Esophagus muscularis mucosa (tissue), 4 donors: ENCODE measurements around the gene SH3PXD2A. TPM values are rescaled to one million over a fixed set of nuclear protein-coding genes. Genes with fewer than 3 reads are reported as not detected.

Source experiments
- DNase-seq: peaks from one replicate; pipeline ENCODE4 v3.0.0-alpha.2; 2017; ENCODE audit errors: extremely low spot score
- H3K27ac ChIP-seq, 4 donors: fragments of 200-600 bp; sonication (generic); replicated peaks in 1 of 4; 1 replicate in 3 of 4; 2 replicates in 1 of 4; pipeline ENCODE4 v1.5.1; 2016 to 2019; ENCODE audit warnings: mild to moderate bottlenecking in 1 of 4
- H3K27me3 ChIP-seq, 4 donors: fragments of 200-600 bp; sonication (generic); one replicate each; pipeline versions ENCODE4 v1.5.1 to v1.6.0; 2016 to 2019
- H3K36me3 ChIP-seq, 4 donors: fragments of 200-600 bp; sonication (generic); one replicate each; pipeline ENCODE4 v1.5.1; 2016 to 2019
- H3K4me1 ChIP-seq, 4 donors: fragments of 200-600 bp; sonication (generic); one replicate each; pipeline ENCODE4 v1.5.1; 2016 to 2019
- H3K4me3 ChIP-seq, 4 donors: fragments of 200-600 bp; sonication (generic); 1 replicate in 2 of 4; 2 replicates in 2 of 4; pipeline ENCODE4 v1.5.1; 2016 to 2019; ENCODE audit warnings: mild to moderate bottlenecking in 4 of 4, moderate library complexity in 1 of 4
- H3K9me3 ChIP-seq, 4 donors: fragments of 200-600 bp; sonication (generic); 1 replicate in 3 of 4; 2 replicates in 1 of 4; pipeline ENCODE4 v1.5.1; 2016 to 2019
- CTCF ChIP-seq, 3 experiments: fragments of 200-600 bp in 2 of 3; fragments of 450-650 bp in 1 of 3; sonication (generic) in 2 of 3; IDR thresholded peaks; one replicate each; pipeline ENCODE4 v1.5.1; 2017 to 2019; ENCODE audit warnings: antibody characterized with exemption in 3 of 3, mild to moderate bottlenecking in 2 of 3, moderate library complexity in 1 of 3
- EP300 ChIP-seq: sonication (generic); formaldehyde crosslinking; IDR thresholded peaks from one replicate; pipeline ENCODE4 v1.6.1; 2017; ENCODE audit warnings: antibody characterized with exemption
- POLR2A ChIP-seq: fragments of 450-650 bp; IDR thresholded peaks from one replicate; pipeline ENCODE4 v1.6.1; 2017; ENCODE audit warnings: antibody characterized with exemption, moderate library complexity, mild to moderate bottlenecking, low read depth
- POLR2AphosphoS5 ChIP-seq, 2 donors: sonication (generic); formaldehyde crosslinking; IDR thresholded peaks; one replicate each; pipeline ENCODE4 v1.6.1; 2017; ENCODE audit warnings: antibody characterized with exemption in 2 of 2
- WGBS: methylation state at CpG from one replicate; pipeline ENCODE4 v1.1.5; 2018; 5-methylcytosine and 5-hydroxymethylcytosine counted together
- intact Hi-C: fragments of 100-400 bp; cut with DNase I; formaldehyde crosslinking; loops from one replicate; pipeline ENCODE4 v1.15.1; 2023
- total RNA-seq, 4 donors: library from RNA; depleted of rRNA; stranded (reverse); fragments of >200 nt; gene quantifications; one replicate each; pipeline versions ENCODE4 v1.1.0 to v1.2.1, GENCODE V29; 2016

The SH3PXD2A gene
- total RNA-seq, 4 donors from 2014 or later: 30.5 to 69.3 (median 40.0) TPM

DNA sequence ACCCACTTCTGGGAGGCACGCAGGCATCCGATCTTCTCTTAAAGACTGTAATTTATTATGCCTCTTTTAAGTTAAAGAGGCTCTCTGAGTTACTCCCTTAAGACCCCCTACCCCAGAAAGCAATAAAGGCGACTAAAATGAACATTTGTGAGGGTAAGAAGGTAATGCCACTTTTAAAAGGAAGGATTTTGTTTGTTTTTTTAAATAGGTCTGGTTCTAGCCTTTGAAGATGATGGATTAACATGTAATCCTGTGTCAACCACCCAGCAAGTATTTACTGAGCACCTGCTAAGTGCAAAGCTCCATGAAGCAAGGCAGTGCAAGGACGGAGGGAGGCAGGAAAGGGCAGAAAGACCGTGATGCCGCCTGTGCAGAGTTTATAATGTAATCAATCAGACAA lies 26.1 kb downstream of the SH3PXD2A start:
- no peaks in the 10 kb centered on the region for H3K9me3 ChIP-seq
- peaks cover 18 to 27% (median 21%) of the 10 kb centered on the region in 4 donors for H3K4me1 ChIP-seq
- no peak overlapping the region for H3K27ac ChIP-seq
- no peak for DNase-seq
- intact Hi-C loops: no loop called here
- no peak overlapping the region for H3K4me3 ChIP-seq
- no peaks in the 10 kb centered on the region for H3K27me3 ChIP-seq
- TF ChIP-seq POLR2AphosphoS5 (IDR thresholded peaks at IDR 0.05) (no peak), EP300 (no peak), CTCF (IDR thresholded peaks at IDR 0.05) (no peak), POLR2A (no peak)
- WGBS: 93% methylated on average over 6 of the region's 6 CpGs
- H3K36me3 ChIP-seq: no peaks in the 10 kb centered on the region

DNA sequence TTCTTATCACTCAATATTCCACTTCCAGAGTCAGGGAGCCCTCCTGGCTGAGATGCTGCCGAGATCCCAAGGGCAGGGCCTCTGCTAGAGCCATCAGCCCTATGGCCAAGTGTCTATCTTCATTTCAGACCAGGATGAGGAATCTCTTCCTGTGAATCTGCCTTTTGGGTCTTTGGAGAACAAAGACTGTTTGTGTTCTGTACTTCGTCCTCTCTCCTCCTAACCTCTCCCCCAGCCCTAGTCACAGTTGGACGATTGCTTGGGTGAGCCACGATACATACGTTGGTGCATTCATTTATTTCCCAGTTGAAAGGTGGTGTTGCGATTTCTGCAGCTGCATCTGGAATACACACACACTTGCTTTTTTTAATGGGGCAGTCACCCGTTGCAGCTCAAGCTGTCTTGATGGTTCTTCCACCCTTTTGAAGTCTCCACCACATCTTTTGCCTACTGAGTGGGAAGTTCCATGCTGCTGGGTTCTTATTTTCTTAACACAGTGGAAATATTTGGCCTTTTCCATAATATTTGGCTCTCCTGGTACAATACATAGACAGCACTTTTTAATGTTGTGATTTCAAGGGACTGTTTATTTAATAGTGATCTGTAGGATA lies 26.7 kb downstream of the SH3PXD2A start:
- no peak for TF ChIP-seq POLR2AphosphoS5 (IDR thresholded peaks at IDR 0.05)
- TF ChIP-seq POLR2A: no peak
- TF ChIP-seq CTCF (IDR thresholded peaks at IDR 0.05): no peak
- no peak for TF ChIP-seq EP300
- H3K4me1 ChIP-seq: peaks cover 18 to 27% (median 20%) of the 10 kb centered on the region in 4 donors
- DNase-seq: no peak
- no peak overlapping the region for H3K27ac ChIP-seq
- 84% methylated on average over 7 of the region's 7 CpGs for WGBS
- no peaks in the 10 kb centered on the region for H3K27me3 ChIP-seq
- no peaks in the 10 kb centered on the region for H3K9me3 ChIP-seq
- H3K4me3 ChIP-seq: no peak overlapping the region
- H3K36me3 ChIP-seq: no peaks in the 10 kb centered on the region
- intact Hi-C loops: no loop called here

DNA sequence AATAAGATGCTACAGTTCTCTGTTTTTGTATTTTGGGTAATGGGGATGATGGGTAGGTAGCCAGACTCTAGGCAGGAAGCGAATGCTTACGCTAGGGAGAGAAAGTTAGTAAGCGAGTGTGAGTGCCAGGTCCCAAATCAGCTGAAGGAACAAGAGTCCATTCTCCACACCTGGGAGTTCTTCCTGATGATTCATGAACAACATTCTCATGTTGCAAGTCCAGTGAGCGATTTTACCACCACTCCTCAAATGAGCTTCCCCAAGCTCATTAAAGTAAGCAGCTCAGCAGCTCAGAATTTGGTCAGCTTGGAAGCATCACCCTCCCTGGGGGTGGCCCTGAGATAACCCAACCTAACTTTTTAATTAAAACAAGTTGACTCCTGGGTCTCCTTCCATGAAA lies 27.3 kb downstream of the SH3PXD2A start:
- no peak for DNase-seq
- H3K9me3 ChIP-seq: no peaks in the 10 kb centered on the region
- H3K27ac ChIP-seq: no peak overlapping the region
- intact Hi-C loops: no loop called here
- peaks cover 15 to 31% (median 21%) of the 10 kb centered on the region in 4 donors for H3K4me1 ChIP-seq
- H3K36me3 ChIP-seq: no peaks in the 10 kb centered on the region
- 92% methylated on average over 4 of the region's 4 CpGs for WGBS
- H3K4me3 ChIP-seq: no peak overlapping the region
- no peaks in the 10 kb centered on the region for H3K27me3 ChIP-seq
- TF ChIP-seq CTCF (IDR thresholded peaks at IDR 0.05): no peak
- no peak for TF ChIP-seq POLR2AphosphoS5 (IDR thresholded peaks at IDR 0.05)
- no peak for TF ChIP-seq POLR2A

- WGBS: 97% methylated on average over 7 of the region's 7 CpGs
- Histone ChIP-seq H3K36me3 (no peaks in the 10 kb centered on the region), H3K9me3 (no peaks in the 10 kb centered on the region), H3K4me3 (no peak overlapping the region), H3K27ac (no peak overlapping the region), H3K4me1 (peaks cover 16 to 38% (median 24%) of the 10 kb centered on the region in 4 donors), H3K27me3 (no peaks in the 10 kb centered on the region)
- intact Hi-C loops: no loop called here
- TF ChIP-seq POLR2AphosphoS5 (IDR thresholded peaks at IDR 0.05) (no peak), EP300 (no peak), CTCF (IDR thresholded peaks at IDR 0.05) (no peak), POLR2A (no peak)
- no peak for DNase-seq
Measured at GRCh38 chr10:103826885-103827284, 28.5 kb downstream of the SH3PXD2A start.

DNA sequence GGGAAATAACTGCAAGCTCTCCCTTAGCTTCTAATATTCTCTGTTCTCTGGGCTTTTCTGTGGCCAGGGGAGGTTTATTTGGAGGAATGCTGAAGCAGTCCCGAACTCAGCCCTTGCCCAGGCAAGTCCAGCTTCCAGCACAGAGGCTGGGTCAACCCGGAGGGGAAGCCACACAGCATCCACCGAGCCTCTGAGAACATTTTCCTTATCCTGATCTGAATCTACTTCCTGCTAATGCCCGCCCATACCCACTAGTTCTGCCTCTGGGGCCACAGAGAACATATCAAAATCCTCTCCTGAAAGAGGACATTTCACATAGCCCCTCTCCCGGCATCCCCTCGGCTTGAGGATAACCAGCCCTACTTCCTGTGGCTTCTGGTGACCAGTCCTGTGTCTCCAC lies 31.1 kb downstream of the SH3PXD2A start:
- TF ChIP-seq CTCF (IDR thresholded peaks at IDR 0.05) (no peak), POLR2AphosphoS5 (IDR thresholded peaks at IDR 0.05) (no peak), POLR2A (no peak), EP300 (no peak)
- Histone ChIP-seq H3K4me3 (no peak overlapping the region), H3K36me3 (no peaks in the 10 kb centered on the region), H3K27ac (no peak overlapping the region), H3K9me3 (no peaks in the 10 kb centered on the region), H3K4me1 (peaks cover 30 to 54% (median 41%) of the 10 kb centered on the region in 4 donors), H3K27me3 (no peaks in the 10 kb centered on the region)
- 64% methylated on average over 6 of the region's 6 CpGs for WGBS
- intact Hi-C loops: no loop called here
- no peak for DNase-seq
